Hepatocyte (in vitro differentiated cells): ENCODE data around the gene SAMD1. TPM values are rescaled to one million over a fixed set of nuclear protein-coding genes. Genes with fewer than 3 reads are reported as not detected.

ENCODE experiments used
- DNase-seq: peaks from one replicate; pipeline ENCODE4 v3.0.0-alpha.2; 2016; ENCODE audit warnings: low spot score
- H2AFZ ChIP-seq: fragments of 200-600 bp; sonication (generic); 2 replicates; pipeline ENCODE4 v1.6.0; 2016; ENCODE audit warnings: antibody characterized with exemption, mild to moderate bottlenecking
- H3K27ac ChIP-seq: fragments of 200-600 bp; sonication (generic); 2 replicates; pipeline ENCODE4 v1.5.1; 2016; ENCODE audit warnings: mild to moderate bottlenecking
- H3K27me3 ChIP-seq: fragments of 200-600 bp; sonication (generic); 2 replicates; pipeline ENCODE4 v1.6.1; 2016
- H3K36me3 ChIP-seq: fragments of 200-600 bp; sonication (generic); replicated peaks from 2 replicates; pipeline ENCODE4 v1.5.1; 2016; ENCODE audit warnings: low read depth; ENCODE audit not compliant: insufficient read depth
- H3K4me1 ChIP-seq: fragments of 200-600 bp; sonication (generic); 2 replicates; pipeline ENCODE4 v1.5.1; 2016; ENCODE audit warnings: mild to moderate bottlenecking, moderate library complexity; ENCODE audit not compliant: insufficient read depth
- H3K4me2 ChIP-seq: fragments of 200-600 bp; sonication (generic); 2 replicates; pipeline ENCODE4 v1.6.0; 2016
- H3K4me3 ChIP-seq: fragments of 200-600 bp; sonication (generic); 2 replicates; pipeline ENCODE4 v1.5.1; 2016; ENCODE audit warnings: mild to moderate bottlenecking
- H3K79me2 ChIP-seq: fragments of 200-600 bp; sonication (generic); 2 replicates; pipeline ENCODE4 v1.6.0; 2017; ENCODE audit warnings: mild to moderate bottlenecking
- H3K9me2 ChIP-seq: fragments of 200-600 bp; sonication (generic); replicated peaks from 2 replicates; pipeline ENCODE4 v1.6.0; 2017; ENCODE audit warnings: mild to moderate bottlenecking; ENCODE audit not compliant: insufficient read depth
- H3K9me3 ChIP-seq: fragments of 200-600 bp; sonication (generic); 2 replicates; pipeline ENCODE4 v1.5.1; 2016; ENCODE audit warnings: low read depth, mild to moderate bottlenecking
- H4K20me1 ChIP-seq: fragments of 200-600 bp; sonication (generic); 2 replicates; pipeline ENCODE4 v1.6.0; 2016; ENCODE audit warnings: mild to moderate bottlenecking; ENCODE audit not compliant: insufficient read depth, poor library complexity, severe bottlenecking
- EZH2 ChIP-seq: fragments of 200-600 bp; sonication (generic); IDR thresholded peaks from 2 replicates; pipeline ENCODE4 v1.6.1; 2016; ENCODE audit warnings: antibody characterized with exemption, mild to moderate bottlenecking, borderline replicate concordance
- EZH2phosphoT487 ChIP-seq: fragments of 200-600 bp; sonication (generic); IDR thresholded peaks from one replicate; pipeline ENCODE4 v1.6.1; 2018; ENCODE audit warnings: antibody characterized with exemption, mild to moderate bottlenecking, low read depth, moderate library complexity; ENCODE audit not compliant: unreplicated experiment, severe bottlenecking
- WGBS: methylation state at CpG from one replicate; pipeline ENCODE4 v1.1.6; 2016; ENCODE audit warnings: low lambda C conversion rate; ENCODE audit errors: missing lambda C conversion rate; 5-methylcytosine and 5-hydroxymethylcytosine counted together
- polyA plus RNA-seq: library from polyadenylated mRNA; unstranded; fragments of >200 nt; fragmentation: Nextera tagmentation; extraction: Ambion mirVana; gene quantifications from 2 replicates; pipeline ENCODE4 v1.2.1, GENCODE V29; 2016
- total RNA-seq: library from RNA; depleted of rRNA; stranded (reverse); fragments of >200 nt; gene quantifications from 2 replicates; pipeline ENCODE4 v1.2.3, GENCODE V29; 2014
- TF ChIP-seq, protein P1 (sequence below): fragments of 200-600 bp; sonication (generic); IDR thresholded peaks from 2 replicates; pipeline ENCODE4 v1.5.1; 2016; ENCODE audit warnings: antibody characterized with exemption, mild to moderate bottlenecking; ENCODE audit not compliant: poor library complexity

The SAMD1 gene
- total and polyA plus RNA-seq, 2 experiments from 2014 or later, result 35.8 to 45.6 TPM

DNA sequence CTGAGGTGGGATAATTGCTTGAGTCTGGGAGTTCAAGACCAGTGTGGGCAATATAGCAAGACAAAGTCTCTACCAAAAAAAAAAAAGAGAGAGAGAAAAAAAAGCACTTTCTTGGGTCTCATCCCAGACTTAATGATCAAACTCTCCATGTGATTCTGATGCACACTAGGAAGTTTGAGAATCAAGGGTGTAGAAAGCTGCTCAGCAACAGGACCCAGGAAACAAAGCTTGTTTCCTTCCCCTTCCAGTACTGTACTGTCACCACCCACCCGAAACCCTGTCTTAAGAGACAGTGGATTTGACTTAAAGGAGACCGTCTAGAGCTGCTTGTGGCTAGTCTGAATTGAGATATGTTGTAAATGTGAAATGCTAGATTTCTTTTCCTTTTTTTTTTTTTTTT is 12.1 kb downstream of the SAMD1 start:
- Histone ChIP-seq H3K27ac (no peak overlapping the region), H3K9me3 (no peaks in the 10 kb centered on the region), H3K9me2 (no peaks in the 10 kb centered on the region), H3K27me3 (no peaks in the 10 kb centered on the region), H2AFZ (no peak overlapping the region), H3K79me2 (peaks cover 43% of the 10 kb centered on the region), H3K4me1 (peaks cover 19% of the 10 kb centered on the region), H3K4me2 (no peak overlapping the region), H4K20me1 (no peaks in the 10 kb centered on the region), H3K36me3 (no peaks in the 10 kb centered on the region), H3K4me3 (no peak overlapping the region)
- no peak for DNase-seq
- 87% methylated on average over 2 of the region's 2 CpGs for WGBS
- TF ChIP-seq EZH2phosphoT487, result no peak
- no peak for TF ChIP-seq EZH2
- TF ChIP-seq, protein P1, sequence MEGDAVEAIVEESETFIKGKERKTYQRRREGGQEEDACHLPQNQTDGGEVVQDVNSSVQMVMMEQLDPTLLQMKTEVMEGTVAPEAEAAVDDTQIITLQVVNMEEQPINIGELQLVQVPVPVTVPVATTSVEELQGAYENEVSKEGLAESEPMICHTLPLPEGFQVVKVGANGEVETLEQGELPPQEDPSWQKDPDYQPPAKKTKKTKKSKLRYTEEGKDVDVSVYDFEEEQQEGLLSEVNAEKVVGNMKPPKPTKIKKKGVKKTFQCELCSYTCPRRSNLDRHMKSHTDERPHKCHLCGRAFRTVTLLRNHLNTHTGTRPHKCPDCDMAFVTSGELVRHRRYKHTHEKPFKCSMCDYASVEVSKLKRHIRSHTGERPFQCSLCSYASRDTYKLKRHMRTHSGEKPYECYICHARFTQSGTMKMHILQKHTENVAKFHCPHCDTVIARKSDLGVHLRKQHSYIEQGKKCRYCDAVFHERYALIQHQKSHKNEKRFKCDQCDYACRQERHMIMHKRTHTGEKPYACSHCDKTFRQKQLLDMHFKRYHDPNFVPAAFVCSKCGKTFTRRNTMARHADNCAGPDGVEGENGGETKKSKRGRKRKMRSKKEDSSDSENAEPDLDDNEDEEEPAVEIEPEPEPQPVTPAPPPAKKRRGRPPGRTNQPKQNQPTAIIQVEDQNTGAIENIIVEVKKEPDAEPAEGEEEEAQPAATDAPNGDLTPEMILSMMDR, result no peak

DNA sequence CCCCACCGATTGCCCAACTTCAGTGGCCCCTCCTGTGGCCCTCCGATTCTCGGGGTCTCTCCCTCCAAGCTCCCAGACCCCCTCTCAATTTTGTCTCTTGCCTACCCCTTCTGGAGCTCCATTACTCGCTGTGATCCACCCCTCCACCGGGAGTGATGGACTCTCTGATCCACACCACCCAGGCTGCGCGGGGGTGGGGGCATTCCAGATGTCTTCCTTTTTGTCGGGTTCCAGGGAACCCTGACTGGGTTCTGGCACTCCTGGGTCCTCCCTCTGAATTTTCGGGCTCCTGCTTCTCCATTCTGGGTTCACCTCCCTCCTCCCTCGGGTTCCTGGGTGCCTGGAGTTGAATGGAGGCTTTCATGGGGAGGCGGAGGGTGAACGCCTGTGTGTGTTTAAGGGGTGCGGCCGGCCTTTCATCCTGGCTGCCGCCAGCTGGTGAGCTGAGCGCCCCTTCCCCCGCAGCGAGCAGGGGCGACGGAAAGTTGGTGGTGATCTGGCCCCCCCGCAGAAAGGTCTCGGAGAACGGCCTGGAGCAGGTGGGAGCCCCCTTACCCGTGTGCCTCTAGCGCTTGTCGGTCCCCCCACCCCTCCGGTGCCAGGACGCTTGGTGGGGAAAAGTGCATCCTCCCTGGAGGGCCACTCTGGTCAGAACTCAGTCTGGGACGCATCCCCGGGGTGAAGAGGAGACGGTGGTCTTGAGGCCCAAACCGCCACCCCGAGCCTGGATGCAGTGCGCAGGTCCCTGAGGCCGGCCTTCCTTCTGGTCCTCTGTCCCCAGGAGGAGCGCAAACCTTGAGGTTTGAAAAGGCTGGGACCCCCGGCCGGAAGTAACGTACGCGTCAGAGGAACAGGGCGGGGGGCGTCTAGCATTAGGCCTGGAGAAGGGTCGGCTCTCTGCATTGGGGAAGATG is 16.4 kb downstream of the SAMD1 start:
- H3K36me3 ChIP-seq, result no peaks in the 10 kb centered on the region
- H3K9me3 ChIP-seq, result no peaks in the 10 kb centered on the region
- H3K4me2 ChIP-seq, result peak overlapping the region; percentile 99
- H2AFZ ChIP-seq, result peak overlapping the region; percentile 76
- peaks cover 14% of the 10 kb centered on the region for H3K4me1 ChIP-seq
- peak; percentile 62 for DNase-seq
- no peaks in the 10 kb centered on the region for H4K20me1 ChIP-seq
- no peaks in the 10 kb centered on the region for H3K27me3 ChIP-seq
- H3K27ac ChIP-seq, result peak overlapping the region; percentile 85
- peaks cover 23% of the 10 kb centered on the region for H3K79me2 ChIP-seq
- H3K4me3 ChIP-seq, result peak overlapping the region; percentile 96
- 16% methylated on average over 30 of the region's 44 CpGs for WGBS
- TF ChIP-seq, protein P1, result no peak
- TF ChIP-seq EZH2, result no peak
- no peak for TF ChIP-seq EZH2phosphoT487
- H3K9me2 ChIP-seq, result no peaks in the 10 kb centered on the region

DNA sequence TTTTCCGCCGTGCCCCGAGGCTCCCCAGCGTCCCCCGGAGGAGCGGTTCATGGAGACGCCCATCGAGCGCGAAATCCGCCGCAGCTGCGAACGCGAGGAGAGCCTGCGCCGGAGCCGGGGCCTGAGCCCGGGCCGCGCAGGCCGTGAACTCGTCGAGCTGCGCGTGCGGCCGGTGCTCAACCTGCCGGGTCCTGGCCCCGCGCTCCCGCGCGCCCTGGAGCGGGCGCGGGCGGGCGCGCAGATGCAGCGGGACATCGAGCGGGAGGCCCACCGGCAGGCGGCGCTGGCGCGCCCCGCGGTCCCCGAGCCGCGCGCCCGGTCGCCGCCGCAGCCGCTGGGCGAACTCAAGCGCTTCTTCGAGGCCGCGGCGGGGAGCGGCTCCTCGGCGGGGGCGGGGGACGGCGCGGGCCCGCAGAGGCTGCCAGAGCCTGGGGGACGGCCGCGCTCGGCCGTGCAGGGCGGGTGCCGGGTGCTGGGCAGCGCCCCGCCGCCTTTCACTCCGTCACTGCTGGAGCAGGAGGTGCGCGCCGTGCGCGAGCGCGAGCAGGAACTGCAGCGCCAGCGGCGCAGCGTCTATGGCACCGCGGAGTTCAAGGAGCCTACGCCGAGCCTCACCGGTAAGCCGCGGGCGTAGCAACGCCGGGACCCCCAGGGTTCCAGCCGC is 17.2 kb downstream of the SAMD1 start:
- H3K27ac ChIP-seq, result peak overlapping the region; percentile 85
- peak overlapping the region; percentile 96 for H3K4me3 ChIP-seq
- H3K27me3 ChIP-seq, result no peaks in the 10 kb centered on the region
- H3K79me2 ChIP-seq, result peaks cover 22% of the 10 kb centered on the region
- peak; percentile 91 for DNase-seq
- H3K36me3 ChIP-seq, result no peaks in the 10 kb centered on the region
- peaks cover 14% of the 10 kb centered on the region for H3K4me1 ChIP-seq
- WGBS, result 2% methylated on average over 50 of the region's 106 CpGs
- H4K20me1 ChIP-seq, result no peaks in the 10 kb centered on the region
- H3K9me3 ChIP-seq, result no peaks in the 10 kb centered on the region
- no peaks in the 10 kb centered on the region for H3K9me2 ChIP-seq
- TF ChIP-seq EZH2 (no peak), EZH2phosphoT487 (no peak)
- TF ChIP-seq, protein P1, result no peak
- peak overlapping the region; percentile 99 for H3K4me2 ChIP-seq
- peak overlapping the region; percentile 76 for H2AFZ ChIP-seq
